HEK293 (cell line): ENCODE results near the gene FERMT1.

ENCODE experiments used
- CTCF ChIP-seq: fragments of 450-650 bp; formaldehyde crosslinking; IDR thresholded peaks from 2 replicates; pipeline ENCODE4 v1.5.1; 2016; ENCODE audit warnings: missing biosample characterization, missing genetic modification characterization
- KLF1 ChIP-seq: fragments of 450-650 bp; formaldehyde crosslinking; IDR thresholded peaks from 2 replicates; pipeline ENCODE4 v1.5.1; 2016; ENCODE audit warnings: missing biosample characterization, missing genetic modification characterization
- PRDM10 ChIP-seq: fragments of 450-650 bp; formaldehyde crosslinking; IDR thresholded peaks from 2 replicates; pipeline ENCODE4 v1.5.1; 2016; ENCODE audit warnings: missing biosample characterization, missing genetic modification characterization
- SP3 ChIP-seq: fragments of 450-650 bp; formaldehyde crosslinking; IDR thresholded peaks from 2 replicates; pipeline ENCODE4 v1.5.1; 2016; ENCODE audit warnings: missing biosample characterization, missing genetic modification characterization
- ZFP37 ChIP-seq: fragments of 450-650 bp; formaldehyde crosslinking; IDR thresholded peaks from 2 replicates; pipeline ENCODE4 v1.5.1; 2016; ENCODE audit warnings: missing biosample characterization, missing genetic modification characterization
- ZNF175 ChIP-seq: fragments of 450-650 bp; formaldehyde crosslinking; IDR thresholded peaks from 2 replicates; pipeline ENCODE4 v1.5.1; 2016; ENCODE audit warnings: missing biosample characterization, missing genetic modification characterization
- ZNF48 ChIP-seq: fragments of 450-650 bp; formaldehyde crosslinking; IDR thresholded peaks from 2 replicates; pipeline ENCODE4 v1.5.1; 2016; ENCODE audit warnings: missing biosample characterization, missing genetic modification characterization
- ZNF548 ChIP-seq: fragments of 450-650 bp; formaldehyde crosslinking; IDR thresholded peaks from 2 replicates; pipeline ENCODE4 v1.5.1; 2016; ENCODE audit warnings: missing biosample characterization, missing genetic modification characterization
- ZNF549 ChIP-seq: fragments of 450-650 bp; IDR thresholded peaks from 2 replicates; pipeline ENCODE4 v1.5.1; 2018; ENCODE audit warnings: missing biosample characterization, missing genetic modification characterization, mild to moderate bottlenecking, inconsistent platforms, moderate library complexity
- ZNF558 ChIP-seq: fragments of 450-650 bp; formaldehyde crosslinking; IDR thresholded peaks from 2 replicates; pipeline ENCODE4 v1.5.1; 2016; ENCODE audit warnings: missing biosample characterization, missing genetic modification characterization
- ZNF776 ChIP-seq: fragments of 450-650 bp; formaldehyde crosslinking; IDR thresholded peaks from 2 replicates; pipeline ENCODE4 v1.5.0; 2017; ENCODE audit warnings: missing biosample characterization, missing genetic modification characterization, borderline replicate concordance
- TF ChIP-seq, protein P1 (sequence below): fragments of 450-650 bp; formaldehyde crosslinking; IDR thresholded peaks from 2 replicates; pipeline ENCODE4 v1.5.1; 2016; ENCODE audit warnings: missing biosample characterization, missing genetic modification characterization

- no peak for TF ChIP-seq ZNF558 (tag by site-specific recombination)
- no peak for TF ChIP-seq PRDM10 (tag by site-specific recombination)
- no peak for TF ChIP-seq ZNF175 (tag by site-specific recombination)
- TF ChIP-seq CTCF (tag by site-specific recombination) = no peak
- no peak for TF ChIP-seq ZFP37
- TF ChIP-seq ZNF776 = no peak
- no peak for TF ChIP-seq ZNF548 (tag by site-specific recombination)
- no peak for TF ChIP-seq ZNF549 (tag by site-specific recombination)
- TF ChIP-seq, protein P1, sequence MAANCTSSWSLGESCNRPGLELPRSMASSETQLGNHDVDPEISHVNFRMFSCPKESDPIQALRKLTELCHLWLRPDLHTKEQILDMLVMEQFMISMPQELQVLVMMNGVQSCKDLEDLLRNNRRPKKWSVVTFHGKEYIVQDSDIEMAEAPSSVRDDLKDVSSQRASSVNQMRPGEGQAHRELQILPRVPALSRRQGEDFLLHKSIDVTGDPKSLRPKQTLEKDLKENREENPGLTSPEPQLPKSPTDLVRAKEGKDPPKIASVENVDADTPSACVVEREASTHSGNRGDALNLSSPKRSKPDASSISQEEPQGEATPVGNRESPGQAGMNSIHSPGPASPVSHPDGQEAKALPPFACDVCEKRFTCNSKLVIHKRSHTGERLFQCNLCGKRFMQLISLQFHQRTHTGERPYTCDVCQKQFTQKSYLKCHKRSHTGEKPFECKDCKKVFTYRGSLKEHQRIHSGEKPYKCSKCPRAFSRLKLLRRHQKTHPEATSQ (tag by site-specific recombination) = no peak
- no peak for TF ChIP-seq SP3 (tag by site-specific recombination)
- no peak for TF ChIP-seq ZNF48
- no peak for TF ChIP-seq KLF1 (tag by site-specific recombination)
Measured at GRCh38 chr20:6081236-6081635, 41.6 kb downstream of the FERMT1 start.
